ENCODE data around the gene NCK1. TPM values are rescaled to one million over a fixed set of nuclear protein-coding genes. Genes with fewer than 3 reads are reported as not detected.

Gene NCK1
- total RNA-seq, 4 donors from 2014 or later, result 11.9 to 48.7 (median 33.5) TPM

DNA sequence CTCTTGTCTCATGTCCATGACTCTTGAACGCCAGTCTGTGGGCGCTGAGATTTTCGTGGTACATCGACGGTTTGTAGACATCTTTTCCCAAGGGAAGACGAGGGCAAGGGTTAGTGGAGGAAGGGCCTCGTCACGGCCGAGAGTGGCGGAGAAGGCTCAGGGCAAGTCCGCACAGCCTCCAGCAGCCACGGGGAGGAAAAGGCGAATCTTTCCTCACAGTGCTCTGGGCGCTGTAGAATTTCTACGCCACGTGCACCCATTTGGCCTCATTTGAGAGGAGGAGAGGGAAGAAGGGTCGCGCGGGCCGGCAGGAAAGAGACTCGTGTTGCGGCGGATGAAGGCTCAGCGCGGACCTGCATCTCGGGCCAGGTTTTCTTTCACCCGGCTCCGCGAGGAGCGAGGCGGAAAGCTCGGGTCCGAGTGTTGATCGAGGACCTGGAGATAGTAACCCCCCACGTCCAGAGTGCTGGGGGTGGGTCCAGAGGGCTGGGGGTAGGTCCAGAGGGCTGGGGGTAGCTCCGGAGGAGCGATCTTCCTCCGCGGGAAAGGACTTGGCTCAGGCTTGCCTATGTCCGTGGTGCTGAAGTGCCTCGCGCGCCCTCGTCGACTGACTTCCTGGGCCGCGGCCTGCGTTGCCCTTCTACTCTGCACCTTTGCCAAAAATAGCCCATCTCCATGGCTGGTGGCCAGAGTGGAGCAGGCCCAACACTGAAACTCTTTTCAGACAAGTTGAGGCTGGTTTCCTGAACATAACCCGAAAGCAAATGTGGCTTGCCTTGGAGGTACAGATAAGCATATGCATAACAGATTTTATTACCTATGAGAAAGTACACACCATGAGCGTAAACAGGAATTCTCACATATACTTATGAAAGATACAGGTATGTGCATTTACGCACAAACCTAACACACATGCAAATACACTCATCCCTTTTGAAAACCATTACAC lies 42.0 kb upstream of the NCK1 start:
- Histone ChIP-seq H3K4me1 (peaks cover 0 to 9% (median 7%) of the 10 kb centered on the region in 4 donors), H3K27me3 (no peaks in the 10 kb centered on the region), H3K36me3 (no peaks in the 10 kb centered on the region), H3K9me3 (no peaks in the 10 kb centered on the region), H3K27ac (peak overlapping the region in 2 of 4 donors; percentile 4 to 50), H3K4me3 (peak overlapping the region; percentile 46 to 65 (median 60))
- DNase-seq, result peak; percentile 17 to 62 (median 59)
- TF ChIP-seq, protein P1, sequence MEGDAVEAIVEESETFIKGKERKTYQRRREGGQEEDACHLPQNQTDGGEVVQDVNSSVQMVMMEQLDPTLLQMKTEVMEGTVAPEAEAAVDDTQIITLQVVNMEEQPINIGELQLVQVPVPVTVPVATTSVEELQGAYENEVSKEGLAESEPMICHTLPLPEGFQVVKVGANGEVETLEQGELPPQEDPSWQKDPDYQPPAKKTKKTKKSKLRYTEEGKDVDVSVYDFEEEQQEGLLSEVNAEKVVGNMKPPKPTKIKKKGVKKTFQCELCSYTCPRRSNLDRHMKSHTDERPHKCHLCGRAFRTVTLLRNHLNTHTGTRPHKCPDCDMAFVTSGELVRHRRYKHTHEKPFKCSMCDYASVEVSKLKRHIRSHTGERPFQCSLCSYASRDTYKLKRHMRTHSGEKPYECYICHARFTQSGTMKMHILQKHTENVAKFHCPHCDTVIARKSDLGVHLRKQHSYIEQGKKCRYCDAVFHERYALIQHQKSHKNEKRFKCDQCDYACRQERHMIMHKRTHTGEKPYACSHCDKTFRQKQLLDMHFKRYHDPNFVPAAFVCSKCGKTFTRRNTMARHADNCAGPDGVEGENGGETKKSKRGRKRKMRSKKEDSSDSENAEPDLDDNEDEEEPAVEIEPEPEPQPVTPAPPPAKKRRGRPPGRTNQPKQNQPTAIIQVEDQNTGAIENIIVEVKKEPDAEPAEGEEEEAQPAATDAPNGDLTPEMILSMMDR (IDR thresholded peaks at IDR 0.05), result no peak
- no peak for TF ChIP-seq POLR2A (IDR thresholded peaks at IDR 0.05)

DNA sequence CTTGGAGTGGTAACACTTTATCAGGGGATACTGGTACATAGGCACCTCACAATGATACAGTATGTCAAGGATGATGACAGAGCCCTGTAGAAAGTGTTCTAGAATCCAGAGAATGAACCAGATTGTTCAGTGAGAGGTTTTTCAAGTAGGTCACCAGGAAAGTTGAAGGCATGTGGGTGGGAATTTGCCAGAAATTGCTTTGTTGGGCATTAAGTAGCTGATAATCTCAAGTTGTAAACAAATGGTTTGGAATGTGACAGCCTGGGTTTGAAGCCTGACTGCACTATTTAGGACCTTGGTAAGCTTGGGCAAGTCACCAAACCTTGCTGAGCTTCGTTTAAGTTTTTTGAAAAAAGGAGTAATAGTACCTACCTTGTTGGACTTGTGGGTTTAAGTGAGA lies 30.5 kb upstream of the NCK1 start:
- TF ChIP-seq, protein P1 (IDR thresholded peaks at IDR 0.05), result no peak
- TF ChIP-seq POLR2A (IDR thresholded peaks at IDR 0.05), result no peak
- Histone ChIP-seq H3K9me3 (no peaks in the 10 kb centered on the region), H3K4me3 (no peak overlapping the region), H3K36me3 (no peaks in the 10 kb centered on the region), H3K27ac (no peak overlapping the region), H3K4me1 (peaks cover 0 to 2% (median 0%) of the 10 kb centered on the region in 4 donors), H3K27me3 (no peaks in the 10 kb centered on the region)
- DNase-seq, result no peak

DNA sequence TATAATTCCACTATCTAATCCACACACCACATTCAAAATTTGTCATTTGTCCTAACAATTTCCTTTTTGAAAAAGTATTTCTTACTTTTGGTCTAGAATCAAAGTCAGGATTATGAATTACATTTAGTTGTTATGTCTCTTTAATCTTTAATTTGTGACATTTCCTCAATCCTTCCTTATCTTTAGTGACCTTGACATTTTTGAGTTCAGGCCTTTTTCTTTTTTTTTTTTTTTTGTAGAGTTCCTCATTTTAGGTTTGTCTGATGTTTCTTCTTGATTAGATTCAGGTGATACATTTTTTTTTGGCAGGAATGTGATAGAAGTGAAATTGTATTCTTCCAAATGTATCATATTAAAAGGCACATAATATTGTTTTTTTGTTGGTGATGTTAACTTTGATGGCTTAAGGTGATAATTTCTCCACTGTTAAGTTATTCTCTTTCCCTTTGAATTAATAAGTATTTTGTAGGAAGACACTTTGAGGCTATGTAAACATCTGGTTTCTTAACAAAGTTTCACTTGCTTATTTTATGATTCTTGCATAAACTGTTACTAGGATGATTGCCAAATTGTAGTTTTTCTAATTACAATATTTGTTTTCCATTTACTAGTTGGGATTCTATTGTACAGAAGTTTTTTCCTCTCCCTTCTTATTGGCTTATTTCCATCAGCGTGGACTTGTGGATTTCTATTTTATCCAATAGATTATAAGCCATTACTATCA lies 26.8 kb upstream of the NCK1 start:
- Histone ChIP-seq H3K4me3 (no peak overlapping the region), H3K4me1 (peaks cover 0 to 7% (median 0%) of the 10 kb centered on the region in 4 donors), H3K27ac (no peak overlapping the region), H3K9me3 (no peaks in the 10 kb centered on the region), H3K36me3 (no peaks in the 10 kb centered on the region), H3K27me3 (no peaks in the 10 kb centered on the region)
- no peak for DNase-seq
- TF ChIP-seq, protein P1 (IDR thresholded peaks at IDR 0.05), result no peak
- no peak for TF ChIP-seq POLR2A (IDR thresholded peaks at IDR 0.05)

GRCh38 chr3:136835813-136836510 lies 26.0 kb upstream of the NCK1 start:
- Histone ChIP-seq H3K4me1 (peaks cover 0 to 7% (median 0%) of the 10 kb centered on the region in 4 donors), H3K27ac (no peak overlapping the region)

More at GRCh38 chr3:136835813-136836510, 26.0 kb upstream of the NCK1 start:
- Histone ChIP-seq H3K27me3 (no peaks in the 10 kb centered on the region), H3K4me3 (no peak overlapping the region), H3K36me3 (no peaks in the 10 kb centered on the region), H3K9me3 (no peaks in the 10 kb centered on the region)
- DNase-seq, result no peak
- no peak for TF ChIP-seq POLR2A (IDR thresholded peaks at IDR 0.05)
- TF ChIP-seq, protein P1 (IDR thresholded peaks at IDR 0.05), result no peak
